Measurements from ENCODE around the gene OR6A2. TPM values are rescaled to one million over a fixed set of nuclear protein-coding genes. Genes with fewer than 3 reads are reported as not detected.

Gene OR6A2
- total and polyA plus RNA-seq, 2 donors (not counting 1 experiment from before 2014, with no cell fraction given): 0.17 TPM; not detected in 1

DNA sequence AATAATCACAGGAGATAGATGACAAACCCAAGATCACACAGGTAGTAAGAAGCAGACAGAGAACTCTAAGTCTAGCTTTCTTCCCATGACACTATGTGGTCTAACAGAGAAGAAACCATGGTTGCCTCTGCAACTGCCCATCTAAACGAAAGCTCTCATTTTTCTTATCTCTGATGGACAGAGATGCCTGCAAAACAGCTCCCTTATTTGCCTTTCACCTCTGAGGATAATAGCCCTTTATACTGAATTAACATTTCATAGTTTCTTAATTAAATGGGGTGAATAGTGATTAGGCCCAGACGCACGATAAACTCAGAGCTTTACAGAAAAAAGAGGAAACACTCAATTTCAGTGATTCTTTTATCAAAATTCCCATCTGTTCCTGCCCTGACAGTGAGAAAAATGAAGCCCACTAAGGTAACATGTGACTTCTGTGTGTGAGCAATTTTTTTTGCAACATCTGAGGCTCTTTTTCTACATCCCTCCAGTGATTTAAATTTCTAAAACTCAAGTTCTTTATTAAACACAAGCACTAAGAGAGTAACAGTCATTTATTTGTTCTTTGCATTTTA is 52.3 kb downstream of the OR6A2 start:
- Histone ChIP-seq H3K9ac (ENCODE audit: insufficient read depth, low read length) (no peak overlapping the region), H3K9me3 (ENCODE audit: control insufficient read depth, insufficient read depth, low read depth, low read length) (no peaks in the 10 kb centered on the region), H3K4me3 (replicated peaks in 1 of 4; ENCODE audit: control extremely low read depth in 1 of 4, insufficient read depth in 1 of 4, low read depth in 3 of 4, low read length in 4 of 4) (no peak overlapping the region), H3K27ac (ENCODE audit: insufficient read depth, low read length) (no peak overlapping the region), H3K79me2 (ENCODE audit: control insufficient read depth, insufficient read depth, low read length) (no peaks in the 10 kb centered on the region), H2AFZ (ENCODE audit: low read length) (no peak overlapping the region), H3K4me2 (ENCODE audit: extremely low read depth, insufficient read depth, low read length) (no peak overlapping the region), H3K36me3 (ENCODE audit: control insufficient read depth, insufficient read depth, low read length) (no peaks in the 10 kb centered on the region), H4K20me1 (ENCODE audit: control insufficient read depth, extremely low read depth, insufficient read depth, low read length) (no peaks in the 10 kb centered on the region), H3K27me3 (ENCODE audit: control insufficient read depth, insufficient read depth, low read length) (no peaks in the 10 kb centered on the region), H3K4me1 (ENCODE audit: control insufficient read depth, extremely low read depth, insufficient read depth, low read length) (no peaks in the 10 kb centered on the region)
- no peak for DNase-seq (ENCODE audit: low read depth in 2 of 2)
- TF ChIP-seq, protein P1, sequence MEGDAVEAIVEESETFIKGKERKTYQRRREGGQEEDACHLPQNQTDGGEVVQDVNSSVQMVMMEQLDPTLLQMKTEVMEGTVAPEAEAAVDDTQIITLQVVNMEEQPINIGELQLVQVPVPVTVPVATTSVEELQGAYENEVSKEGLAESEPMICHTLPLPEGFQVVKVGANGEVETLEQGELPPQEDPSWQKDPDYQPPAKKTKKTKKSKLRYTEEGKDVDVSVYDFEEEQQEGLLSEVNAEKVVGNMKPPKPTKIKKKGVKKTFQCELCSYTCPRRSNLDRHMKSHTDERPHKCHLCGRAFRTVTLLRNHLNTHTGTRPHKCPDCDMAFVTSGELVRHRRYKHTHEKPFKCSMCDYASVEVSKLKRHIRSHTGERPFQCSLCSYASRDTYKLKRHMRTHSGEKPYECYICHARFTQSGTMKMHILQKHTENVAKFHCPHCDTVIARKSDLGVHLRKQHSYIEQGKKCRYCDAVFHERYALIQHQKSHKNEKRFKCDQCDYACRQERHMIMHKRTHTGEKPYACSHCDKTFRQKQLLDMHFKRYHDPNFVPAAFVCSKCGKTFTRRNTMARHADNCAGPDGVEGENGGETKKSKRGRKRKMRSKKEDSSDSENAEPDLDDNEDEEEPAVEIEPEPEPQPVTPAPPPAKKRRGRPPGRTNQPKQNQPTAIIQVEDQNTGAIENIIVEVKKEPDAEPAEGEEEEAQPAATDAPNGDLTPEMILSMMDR (conservative IDR thresholded peaks at IDR 0.05 in 1 of 2, IDR thresholded peaks at IDR 0.05 in 1 of 2; ENCODE audit: low read depth in 1 of 2, low read length in 2 of 2): no peak

DNA sequence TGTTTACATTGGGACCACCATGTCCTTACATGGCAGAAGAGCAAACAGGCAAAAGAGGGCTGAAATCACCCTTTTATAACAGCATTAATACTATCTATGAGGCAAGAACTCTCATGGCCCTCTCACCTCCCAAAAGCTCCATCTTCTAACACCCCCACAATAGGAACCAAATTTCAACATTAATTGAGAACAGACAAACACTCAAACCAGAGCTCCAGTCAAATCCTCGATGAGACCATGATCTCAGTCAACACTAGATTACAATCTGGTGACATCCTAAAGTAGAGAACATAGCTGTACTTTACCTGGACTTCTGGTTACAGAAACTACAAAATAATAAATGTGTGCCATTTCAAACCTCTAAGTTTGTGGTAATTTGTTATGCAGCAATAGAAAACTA is 52.9 kb downstream of the OR6A2 start:
- Histone ChIP-seq H3K9me3 (ENCODE audit: control insufficient read depth, insufficient read depth, low read depth, low read length) (no peaks in the 10 kb centered on the region), H3K4me1 (ENCODE audit: control insufficient read depth, extremely low read depth, insufficient read depth, low read length) (no peaks in the 10 kb centered on the region), H2AFZ (ENCODE audit: low read length) (peak overlapping the region; percentile 41), H3K79me2 (ENCODE audit: control insufficient read depth, insufficient read depth, low read length) (no peaks in the 10 kb centered on the region), H3K27ac (ENCODE audit: insufficient read depth, low read length) (no peak overlapping the region), H3K36me3 (ENCODE audit: control insufficient read depth, insufficient read depth, low read length) (no peaks in the 10 kb centered on the region), H4K20me1 (ENCODE audit: control insufficient read depth, extremely low read depth, insufficient read depth, low read length) (no peaks in the 10 kb centered on the region), H3K9ac (ENCODE audit: insufficient read depth, low read length) (no peak overlapping the region), H3K4me2 (ENCODE audit: extremely low read depth, insufficient read depth, low read length) (no peak overlapping the region), H3K4me3 (replicated peaks in 1 of 4; ENCODE audit: control extremely low read depth in 1 of 4, insufficient read depth in 1 of 4, low read depth in 3 of 4, low read length in 4 of 4) (peak overlapping the region in 1 of 4 experiments; percentile 26), H3K27me3 (ENCODE audit: control insufficient read depth, insufficient read depth, low read length) (no peaks in the 10 kb centered on the region)
- no peak for TF ChIP-seq EZH2 (IDR thresholded peaks at IDR 0.05; ENCODE audit: low read length, missing control alignments)
- TF ChIP-seq, protein P1 (conservative IDR thresholded peaks at IDR 0.05 in 1 of 2, IDR thresholded peaks at IDR 0.05 in 1 of 2; ENCODE audit: low read depth in 1 of 2, low read length in 2 of 2): no peak
- no peak for DNase-seq (ENCODE audit: low read depth in 2 of 2)

DNA sequence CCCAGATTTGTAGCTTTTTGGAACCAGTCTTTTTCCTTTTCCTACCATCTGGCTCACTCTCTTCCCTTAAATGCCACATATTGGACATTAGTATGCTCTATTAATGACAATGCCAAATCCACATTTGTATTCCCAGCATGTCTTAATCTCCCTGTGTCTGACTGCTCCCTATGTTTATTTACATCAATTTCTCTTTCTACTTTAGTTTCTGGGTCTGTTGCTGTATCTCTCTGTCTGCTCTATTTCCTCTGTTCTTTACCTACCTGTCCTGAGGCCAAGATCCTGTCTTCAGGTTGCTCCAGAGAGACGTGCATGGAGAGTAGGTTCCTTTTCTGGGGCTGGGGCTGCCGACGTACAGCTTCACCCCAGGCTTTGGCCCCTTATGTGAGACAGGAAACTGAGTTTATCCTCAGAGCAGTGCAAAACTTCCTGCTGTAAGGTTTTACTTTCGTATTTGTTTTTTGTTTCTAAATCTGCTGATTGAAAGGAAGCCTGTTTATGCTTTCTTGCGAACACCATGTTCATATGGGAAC is 53.3 kb downstream of the OR6A2 start:
- Histone ChIP-seq H2AFZ (ENCODE audit: low read length) (peak overlapping the region; percentile 41), H3K27ac (ENCODE audit: insufficient read depth, low read length) (no peak overlapping the region), H3K4me1 (ENCODE audit: control insufficient read depth, extremely low read depth, insufficient read depth, low read length) (no peaks in the 10 kb centered on the region), H3K4me3 (replicated peaks in 1 of 4; ENCODE audit: control extremely low read depth in 1 of 4, insufficient read depth in 1 of 4, low read depth in 3 of 4, low read length in 4 of 4) (peak overlapping the region in 2 of 4 experiments; percentile 4 to 26), H3K4me2 (ENCODE audit: extremely low read depth, insufficient read depth, low read length) (peak overlapping the region; percentile 54), H3K79me2 (ENCODE audit: control insufficient read depth, insufficient read depth, low read length) (no peaks in the 10 kb centered on the region), H3K27me3 (ENCODE audit: control insufficient read depth, insufficient read depth, low read length) (no peaks in the 10 kb centered on the region), H4K20me1 (ENCODE audit: control insufficient read depth, extremely low read depth, insufficient read depth, low read length) (no peaks in the 10 kb centered on the region), H3K36me3 (ENCODE audit: control insufficient read depth, insufficient read depth, low read length) (no peaks in the 10 kb centered on the region), H3K9ac (ENCODE audit: insufficient read depth, low read length) (no peak overlapping the region), H3K9me3 (ENCODE audit: control insufficient read depth, insufficient read depth, low read depth, low read length) (no peaks in the 10 kb centered on the region)
- no peak for DNase-seq (ENCODE audit: low read depth in 2 of 2)
- TF ChIP-seq, protein P1 (conservative IDR thresholded peaks at IDR 0.05 in 1 of 2, IDR thresholded peaks at IDR 0.05 in 1 of 2; ENCODE audit: low read depth in 1 of 2, low read length in 2 of 2): no peak
- no peak for TF ChIP-seq EZH2 (IDR thresholded peaks at IDR 0.05; ENCODE audit: low read length, missing control alignments)
